ENCODE data around the gene JAK2.

Gene JAK2

GRCh38 chr9:5122116-5122515 is 137.0 kb downstream of the JAK2 start:
- TF ChIP-seq CTCF (conservative IDR thresholded peaks at IDR 0.05; ENCODE audit: low read depth) = no peak
- CTCF ChIA-PET = no interaction called here
- no peak overlapping the region for H3K27ac ChIP-seq
- POLR2A ChIA-PET (ENCODE audit: low non-redundant PET) = no interaction called here
- no peak for DNase-seq (ENCODE audit: low spot score)

GRCh38 chr9:5122516-5122915 is 137.4 kb downstream of the JAK2 start:
- TF ChIP-seq CTCF (conservative IDR thresholded peaks at IDR 0.05; ENCODE audit: low read depth) = no peak
- CTCF ChIA-PET = no interaction called here
- POLR2A ChIA-PET (ENCODE audit: low non-redundant PET) = no interaction called here
- no peak for DNase-seq (ENCODE audit: low spot score)
- no peak overlapping the region for H3K27ac ChIP-seq

GRCh38 chr9:5140151-5140550 is 155.1 kb downstream of the JAK2 start:
- CTCF ChIA-PET = no interaction called here
- no peak overlapping the region for H3K27ac ChIP-seq
- POLR2A ChIA-PET (ENCODE audit: low non-redundant PET) = no interaction called here
- TF ChIP-seq CTCF (conservative IDR thresholded peaks at IDR 0.05; ENCODE audit: low read depth) = no peak
- DNase-seq (ENCODE audit: low spot score) = peak; percentile 0

- ChIA-PET POLR2A (ENCODE audit: low non-redundant PET) (no interaction called here), CTCF (no interaction called here)
- no peak overlapping the region for H3K27ac ChIP-seq
- no peak for TF ChIP-seq CTCF (conservative IDR thresholded peaks at IDR 0.05; ENCODE audit: low read depth)
- no peak for DNase-seq (ENCODE audit: low spot score)
Observed at GRCh38 chr9:5144217-5144616, 159.1 kb downstream of the JAK2 start.

GRCh38 chr9:5146241-5146640 is 161.2 kb downstream of the JAK2 start:
- no peak overlapping the region for H3K27ac ChIP-seq
- TF ChIP-seq CTCF (conservative IDR thresholded peaks at IDR 0.05; ENCODE audit: low read depth) = no peak
- CTCF ChIA-PET = no interaction called here
- POLR2A ChIA-PET (ENCODE audit: low non-redundant PET) = no interaction called here
- no peak for DNase-seq (ENCODE audit: low spot score)

All from RWPE1 (cell line).